Measurements from ENCODE around the gene TSC1. TPM values are rescaled to one million over a fixed set of nuclear protein-coding genes. Genes with fewer than 3 reads are reported as not detected.

The TSC1 gene
- total and polyA plus RNA-seq, 2 donors from 2014 or later = 13.1 to 45.4 TPM

- DNase-seq = no peak
- Histone ChIP-seq H3K27ac (ENCODE audit: low read depth in 2 of 2, low read length in 2 of 2) (no peak overlapping the region), H3K27me3 (ENCODE audit: control insufficient read depth, insufficient read depth, low read length) (no peaks in the 10 kb centered on the region), H3K4me1 (ENCODE audit: control insufficient read depth in 2 of 3, insufficient read depth in 2 of 3, low read depth in 1 of 3, low read length in 3 of 3) (no peaks in the 10 kb centered on the region), H3K9ac (ENCODE audit: low read length in 3 of 3) (no peak overlapping the region), H3K36me3 (ENCODE audit: control insufficient read depth in 2 of 3, insufficient read depth in 3 of 3, low read length in 3 of 3) (no peaks in the 10 kb centered on the region), H3K4me3 (ENCODE audit: low read length in 3 of 3) (no peak overlapping the region), H3K9me3 (ENCODE audit: control insufficient read depth in 2 of 3, insufficient read depth in 1 of 3, low read length in 3 of 3) (no peaks in the 10 kb centered on the region)
- TF ChIP-seq CTCF (IDR thresholded peaks at IDR 0.05; ENCODE audit: borderline replicate concordance, extremely low read depth, insufficient read depth) = no peak
- intact Hi-C loops (cut with DNase I) = no loop called here
- FAIRE-seq = no peak
Observed at GRCh38 chr9:132886334-132886725, 58.1 kb downstream of the TSC1 start.

- Histone ChIP-seq H3K4me3 (ENCODE audit: low read length in 3 of 3) (no peak overlapping the region), H3K9ac (ENCODE audit: low read length in 3 of 3) (no peak overlapping the region), H3K4me1 (ENCODE audit: control insufficient read depth in 2 of 3, insufficient read depth in 2 of 3, low read depth in 1 of 3, low read length in 3 of 3) (no peaks in the 10 kb centered on the region), H3K27me3 (ENCODE audit: control insufficient read depth, insufficient read depth, low read length) (no peaks in the 10 kb centered on the region), H3K27ac (ENCODE audit: low read depth in 2 of 2, low read length in 2 of 2) (no peak overlapping the region), H3K36me3 (ENCODE audit: control insufficient read depth in 2 of 3, insufficient read depth in 3 of 3, low read length in 3 of 3) (no peaks in the 10 kb centered on the region), H3K9me3 (ENCODE audit: control insufficient read depth in 2 of 3, insufficient read depth in 1 of 3, low read length in 3 of 3) (no peaks in the 10 kb centered on the region)
- intact Hi-C loops (cut with DNase I) = no loop called here
- no peak for TF ChIP-seq CTCF (IDR thresholded peaks at IDR 0.05; ENCODE audit: borderline replicate concordance, extremely low read depth, insufficient read depth)
- FAIRE-seq = no peak
- DNase-seq = no peak
Observed at GRCh38 chr9:132885720-132886333, 58.6 kb downstream of the TSC1 start.

- FAIRE-seq (no peak), DNase-seq (no peak)
- Histone ChIP-seq H3K9ac (ENCODE audit: low read length in 3 of 3) (no peak overlapping the region), H3K9me3 (ENCODE audit: control insufficient read depth in 2 of 3, insufficient read depth in 1 of 3, low read length in 3 of 3) (no peaks in the 10 kb centered on the region), H3K36me3 (ENCODE audit: control insufficient read depth in 2 of 3, insufficient read depth in 3 of 3, low read length in 3 of 3) (no peaks in the 10 kb centered on the region), H3K4me3 (ENCODE audit: low read length in 3 of 3) (no peak overlapping the region), H3K4me1 (ENCODE audit: control insufficient read depth in 2 of 3, insufficient read depth in 2 of 3, low read depth in 1 of 3, low read length in 3 of 3) (peaks cover 0 to 3% (median 0%) of the 10 kb centered on the region in 3 donors), H3K27me3 (ENCODE audit: control insufficient read depth, insufficient read depth, low read length) (no peaks in the 10 kb centered on the region), H3K27ac (ENCODE audit: low read depth in 2 of 2, low read length in 2 of 2) (no peak overlapping the region)
- no peak for TF ChIP-seq CTCF (IDR thresholded peaks at IDR 0.05; ENCODE audit: borderline replicate concordance, extremely low read depth, insufficient read depth)
- intact Hi-C loops (cut with DNase I) = no loop called here
Observed at GRCh38 chr9:132883349-132884294, 60.8 kb downstream of the TSC1 start.
